Suppressor macrophage treated with lipopolysaccharide for 1 hour (primary cell): ENCODE results near the gene CNTNAP5.
"Not testable (repeated sequence)": the region's sequence is repeated elsewhere in the genome, so short reads cannot be mapped to it uniquely, and the experiment has no call there.

Experiments
- DNase-seq, 3 donors: peaks; one replicate each; pipeline ENCODE4 v3.0.0-alpha.2; 2020 to 2022

The CNTNAP5 gene

DNA sequence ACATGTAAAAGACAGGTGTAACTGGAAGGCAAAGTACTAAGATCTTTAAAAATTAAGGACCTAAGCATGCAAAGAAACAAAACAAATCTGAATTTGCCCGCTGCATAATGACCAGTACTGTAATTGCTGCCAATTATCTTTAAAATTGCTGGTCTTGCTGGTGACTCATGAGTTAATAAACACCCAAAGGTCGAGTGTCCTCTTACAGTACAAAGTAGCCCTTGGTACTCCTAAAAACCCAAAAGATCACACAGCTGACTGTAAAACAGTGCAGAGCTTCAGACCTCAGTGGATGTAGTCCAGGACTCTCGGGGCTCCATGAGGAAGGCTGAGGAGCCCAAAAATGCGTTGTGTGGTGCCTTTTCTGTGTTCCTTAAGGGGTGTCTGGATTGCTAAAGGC is 308.7 kb downstream of the CNTNAP5 start:
- DNase-seq, result no peak

GRCh38 chr2:124335058-124335457 is 310.0 kb downstream of the CNTNAP5 start:
- DNase-seq, result no peak

DNA sequence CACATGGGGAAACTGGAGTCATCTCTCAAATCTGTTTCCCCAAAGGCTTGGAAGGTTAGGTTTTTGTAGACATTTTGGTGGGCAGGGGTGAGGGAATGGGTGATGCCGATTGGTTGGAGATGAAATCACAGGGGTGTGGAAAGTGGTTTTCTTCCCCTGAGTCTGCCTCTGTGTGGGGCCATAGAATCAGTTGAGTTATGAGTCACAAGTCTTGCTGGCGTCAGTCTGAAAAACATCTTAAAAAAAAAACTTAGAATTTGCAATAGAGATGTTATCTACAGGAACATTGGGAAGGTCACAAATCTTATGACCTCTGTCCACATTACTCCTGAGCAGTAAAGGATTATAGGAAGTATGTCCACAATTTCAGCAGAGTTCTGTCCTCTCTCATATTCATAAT is 314.6 kb downstream of the CNTNAP5 start:
- DNase-seq, result no peak

GRCh38 chr2:124343827-124344498 is 318.9 kb downstream of the CNTNAP5 start:
- no peak for DNase-seq

DNA sequence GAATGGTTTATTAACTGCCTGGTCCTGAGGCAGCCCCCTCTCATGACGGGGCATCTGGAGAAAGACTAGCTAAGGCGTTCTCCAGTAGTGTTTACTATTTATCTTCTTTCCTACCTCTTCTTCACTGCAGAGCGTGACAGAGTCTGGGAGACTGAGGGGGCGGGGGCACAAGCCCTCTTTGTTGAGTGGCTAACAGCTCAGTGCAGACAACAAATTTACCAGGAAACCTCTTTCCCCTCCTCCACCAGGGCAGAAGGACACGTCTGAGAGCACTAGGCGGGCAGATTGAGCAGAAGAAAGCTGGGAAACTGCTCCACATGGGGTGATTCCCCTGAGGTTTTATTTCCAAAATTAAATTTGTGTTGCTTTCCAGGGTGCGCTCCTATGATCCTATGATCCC is 322.1 kb downstream of the CNTNAP5 start:
- no peak for DNase-seq

DNA sequence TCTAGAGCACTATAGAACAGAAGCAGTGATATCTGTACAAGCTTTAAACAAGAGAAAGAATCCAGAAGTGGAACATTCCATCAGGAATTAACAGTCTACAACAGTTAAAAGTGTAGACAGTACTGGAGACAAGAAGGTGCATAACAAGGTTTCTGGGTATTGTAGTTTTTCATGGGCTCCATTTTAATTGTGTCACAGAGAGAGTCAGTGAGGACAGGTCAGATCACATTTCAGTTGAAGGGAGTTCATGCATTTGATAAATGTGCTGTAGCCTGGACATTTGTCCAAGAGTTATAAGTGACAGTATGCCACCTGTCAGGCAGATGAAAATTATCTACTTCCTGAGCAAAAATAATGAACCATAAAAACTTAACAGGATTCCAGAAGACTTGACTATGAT is 328.6 kb downstream of the CNTNAP5 start:
- no peak for DNase-seq

GRCh38 chr2:124354466-124354865 is 329.4 kb downstream of the CNTNAP5 start:
- DNase-seq, result no peak

DNA sequence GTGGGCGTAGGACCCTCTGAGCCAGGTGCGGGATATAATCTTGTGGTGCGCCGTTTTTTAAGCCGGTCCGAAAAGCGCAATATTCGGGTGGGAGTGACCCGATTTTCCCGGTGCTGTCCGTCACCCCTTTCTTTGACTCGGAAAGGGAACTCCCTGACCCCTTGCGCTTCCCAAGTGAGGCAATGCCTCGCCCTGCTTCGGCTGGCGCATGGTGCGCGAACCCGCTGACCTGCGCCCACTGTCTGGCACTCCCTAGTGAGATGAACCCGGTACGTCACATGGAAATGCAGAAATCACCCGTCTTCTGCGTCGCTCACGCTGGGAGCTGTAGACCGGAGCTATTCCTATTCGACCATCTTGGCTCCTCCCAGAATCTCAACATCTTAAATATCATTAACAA is 336.9 kb downstream of the CNTNAP5 start:
- not testable (repeated sequence) for DNase-seq

GRCh38 chr2:124369181-124369580 is 344.1 kb downstream of the CNTNAP5 start:
- no peak for DNase-seq

GRCh38 chr2:124380221-124380749 is 355.2 kb downstream of the CNTNAP5 start:
- no peak for DNase-seq

- DNase-seq, result no peak
Measured at GRCh38 chr2:124382067-124382618, 357.1 kb downstream of the CNTNAP5 start.

GRCh38 chr2:124395961-124396360 is 370.9 kb downstream of the CNTNAP5 start:
- no peak for DNase-seq

DNA sequence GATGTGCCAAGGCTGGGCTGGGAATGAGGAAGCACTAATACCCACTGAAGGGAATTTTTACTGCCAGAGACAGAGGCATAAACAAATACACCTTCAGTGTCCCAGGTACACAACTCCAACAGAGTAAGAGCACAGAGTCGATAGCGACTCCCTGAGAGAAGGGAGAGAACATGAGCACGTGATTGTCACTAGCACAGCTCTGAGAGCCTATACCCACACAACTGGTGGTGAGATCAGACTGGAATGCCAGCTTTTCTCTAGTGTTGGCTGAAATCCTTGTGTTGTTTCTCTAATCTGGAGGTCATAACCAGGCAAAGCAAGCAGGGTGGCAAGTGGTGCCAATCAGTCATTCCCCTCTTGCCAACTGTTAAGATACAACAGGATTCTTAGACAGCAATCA is 377.2 kb downstream of the CNTNAP5 start:
- DNase-seq, result no peak

GRCh38 chr2:124407836-124408534 is 382.9 kb downstream of the CNTNAP5 start:
- DNase-seq, result not testable (repeated sequence)

DNA sequence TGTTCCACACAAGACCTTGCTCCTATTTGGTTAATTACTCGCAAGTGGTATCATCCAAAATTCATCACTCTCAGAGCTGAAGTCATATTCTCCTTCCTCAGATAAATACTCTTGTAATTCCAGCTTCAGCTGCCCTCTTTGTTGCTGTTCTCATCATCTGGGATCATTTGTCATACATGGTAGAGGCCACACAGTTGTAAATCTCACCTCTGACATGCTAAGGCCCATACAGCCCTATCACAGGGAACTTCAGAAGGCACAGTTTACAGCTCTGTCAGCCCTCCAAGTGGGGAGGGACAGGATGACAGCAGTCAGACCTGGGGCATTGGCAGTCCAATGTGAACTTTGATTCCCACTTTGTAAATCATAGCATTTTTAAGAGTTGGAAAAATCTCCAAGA is 399.0 kb downstream of the CNTNAP5 start:
- no peak for DNase-seq

DNA sequence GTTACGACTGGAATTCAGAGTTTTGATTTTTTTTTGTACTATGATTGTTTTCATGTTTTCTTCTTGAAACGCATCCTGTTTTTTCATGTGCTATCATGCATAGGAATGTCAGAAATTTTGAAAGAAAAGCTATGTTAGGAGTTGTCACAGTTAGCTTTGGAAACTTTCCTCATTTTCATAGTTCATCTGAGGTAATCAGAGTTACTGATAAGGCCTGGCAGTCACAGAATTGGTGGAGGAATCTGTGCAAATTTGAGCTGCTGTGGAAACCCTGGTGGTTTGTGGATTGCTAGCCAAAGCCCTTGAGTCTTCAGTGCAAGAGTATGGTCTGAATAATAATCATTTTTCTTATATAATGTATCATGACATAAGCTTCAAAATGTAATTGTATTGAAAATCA is 401.0 kb downstream of the CNTNAP5 start:
- DNase-seq, result no peak

DNA sequence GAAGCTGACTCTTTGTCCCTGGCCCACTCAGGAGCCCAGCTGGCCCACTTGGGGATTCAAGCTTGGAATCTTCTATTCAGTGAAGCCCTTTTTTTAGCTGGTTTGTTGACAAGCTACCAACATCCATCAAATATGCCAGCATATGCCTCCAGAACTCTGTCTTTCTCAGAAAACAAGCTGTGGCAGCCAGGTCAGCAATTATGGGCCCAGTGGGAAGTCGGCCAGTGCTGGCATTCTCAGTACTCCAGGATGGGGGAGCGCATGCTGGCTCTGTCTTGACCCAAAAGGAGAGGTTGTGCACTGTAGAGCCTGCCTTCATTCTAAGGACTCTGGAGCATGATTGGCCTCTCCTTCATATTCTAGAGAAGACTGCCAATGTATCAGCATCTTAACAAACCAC is 401.5 kb downstream of the CNTNAP5 start:
- DNase-seq, result no peak

- no peak for DNase-seq
Measured at GRCh38 chr2:124437811-124438210, 412.7 kb downstream of the CNTNAP5 start.

- DNase-seq, result no peak
Measured at GRCh38 chr2:124450481-124450880, 425.4 kb downstream of the CNTNAP5 start.

- DNase-seq, result no peak
Measured at GRCh38 chr2:124476291-124476690, 451.2 kb downstream of the CNTNAP5 start.

DNA sequence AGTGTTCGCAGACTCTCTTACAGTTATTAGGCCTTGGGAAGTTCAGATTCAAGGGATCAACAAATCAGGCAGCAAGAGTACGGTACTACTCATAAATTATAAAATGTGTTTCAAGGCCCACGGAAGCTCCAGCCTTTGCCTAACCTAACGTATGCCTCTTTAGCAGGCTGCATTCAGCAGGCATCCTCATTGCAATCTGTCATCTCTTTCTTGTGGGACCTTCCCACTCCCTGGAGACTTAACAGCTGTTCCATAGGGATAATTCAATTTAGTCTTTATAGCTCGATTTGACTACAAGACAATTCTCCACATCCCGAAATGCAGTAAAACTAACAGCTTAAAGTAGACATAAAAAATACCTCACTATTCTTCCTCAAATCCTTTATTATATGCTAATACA is 453.7 kb downstream of the CNTNAP5 start:
- no peak for DNase-seq

GRCh38 chr2:124480958-124481357 is 455.9 kb downstream of the CNTNAP5 start:
- no peak for DNase-seq

DNA sequence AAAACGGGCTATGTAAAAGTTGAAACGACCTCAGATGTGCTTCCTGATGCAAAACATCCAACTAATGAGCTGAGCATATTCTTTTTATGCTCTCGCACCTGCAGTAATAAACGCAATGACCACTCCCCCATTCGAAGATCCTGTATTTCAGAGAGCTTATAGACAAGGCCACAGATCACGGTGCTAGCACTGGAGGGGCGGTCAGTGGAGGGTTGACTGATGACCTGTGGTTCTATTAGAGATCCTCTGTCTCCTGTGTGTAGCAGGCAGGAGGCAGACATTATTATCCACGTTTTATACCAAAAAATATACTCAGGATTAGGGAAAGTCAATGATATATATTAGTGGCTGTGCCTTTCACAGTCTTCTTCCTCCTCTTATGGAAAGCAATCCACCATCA is 457.0 kb downstream of the CNTNAP5 start:
- no peak for DNase-seq

DNA sequence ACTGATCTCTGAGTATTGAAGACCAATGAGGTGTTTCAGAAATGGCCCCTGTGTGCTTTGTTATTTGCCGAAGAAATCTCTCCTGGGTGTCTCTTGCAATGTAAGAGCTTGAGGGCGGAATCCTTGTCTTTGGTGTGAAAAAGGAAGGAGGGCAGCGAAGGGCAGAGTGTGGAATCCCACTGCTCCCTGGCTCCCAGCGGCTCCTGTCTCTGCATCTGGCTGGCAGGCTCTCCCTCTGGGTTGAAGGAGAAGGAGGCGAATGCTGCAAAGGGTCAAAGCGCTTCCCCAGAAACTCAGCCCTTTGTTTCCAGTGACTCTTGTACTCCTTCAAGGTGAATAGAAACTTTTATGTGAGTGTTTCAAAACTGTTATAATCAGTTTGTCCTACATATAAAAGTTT is 457.5 kb downstream of the CNTNAP5 start:
- DNase-seq, result no peak
